CD8-positive, alpha-beta memory T cell (primary cell): ENCODE measurements around the gene OR10A2. TPM values are rescaled to one million over a fixed set of nuclear protein-coding genes. Genes with fewer than 3 reads are reported as not detected.

Experiments used
- CTCF ChIA-PET: fragments of 350-600 bp; sonication (Branson Sonifier 250); formaldehyde crosslinking; loops from one replicate; lab custom pipeline; 2021; ENCODE audit warnings: antibody characterized with exemption; lab: Charles Lee
- POLR2A ChIA-PET: fragments of 350-600 bp; sonication (Branson Sonifier 250); formaldehyde crosslinking; loops from one replicate; lab custom pipeline; 2021; ENCODE audit warnings: antibody characterized with exemption; lab: Charles Lee
- DNase-seq, 5 donors: peaks; one replicate each; pipeline versions ENCODE4 v3.0.0 to v3.0.0-alpha.2; 2020 to 2022; ENCODE audit warnings: mixed read lengths in 1 of 5
- H3K27ac ChIP-seq: one replicate; pipeline ENCODE4 v1.7.0; 2013; ENCODE audit warnings: low read depth, mild to moderate bottlenecking, low read length, moderate library complexity
- H3K27me3 ChIP-seq: 2 replicates; pipeline ENCODE4 v1.7.0; 2013; ENCODE audit warnings: low read length, mild to moderate bottlenecking; ENCODE audit not compliant: insufficient read depth, poor library complexity, severe bottlenecking
- H3K36me3 ChIP-seq: 2 replicates; pipeline ENCODE4 v1.7.0; 2013; ENCODE audit warnings: mild to moderate bottlenecking, low read length, moderate library complexity; ENCODE audit not compliant: insufficient read depth
- H3K4me1 ChIP-seq: 2 replicates; pipeline ENCODE4 v1.7.0; 2013; ENCODE audit warnings: mild to moderate bottlenecking, low read length, moderate library complexity; ENCODE audit not compliant: insufficient read depth
- H3K4me3 ChIP-seq: 2 replicates; pipeline ENCODE4 v1.7.0; 2013; ENCODE audit warnings: mild to moderate bottlenecking, low read length
- H3K9me3 ChIP-seq: 2 replicates; pipeline ENCODE4 v1.7.0; 2013; ENCODE audit warnings: mild to moderate bottlenecking, low read length
- H3K27ac Mint-ChIP-seq, 8 donors: one replicate each; pipeline ENCODE4 v1.8.0; 2020 to 2021; ENCODE audit warnings: mixed read lengths in 8 of 8, mild to moderate bottlenecking in 6 of 8, inconsistent platforms in 3 of 8, moderate library complexity in 3 of 8
- H3K27me3 Mint-ChIP-seq, 2 donors: one replicate each; pipeline ENCODE4 v1.8.0; 2020 to 2021; ENCODE audit warnings: mixed read lengths in 2 of 2, mild to moderate bottlenecking in 1 of 2, moderate library complexity in 1 of 2
- H3K36me3 Mint-ChIP-seq, 3 donors: one replicate each; pipeline ENCODE4 v1.8.0; 2020 to 2021; ENCODE audit warnings: mixed read lengths in 3 of 3, inconsistent platforms in 1 of 3, mild to moderate bottlenecking in 1 of 3
- H3K4me1 Mint-ChIP-seq, 3 donors: one replicate each; pipeline ENCODE4 v1.8.0; 2020 to 2021; ENCODE audit warnings: mixed read lengths in 3 of 3, inconsistent platforms in 1 of 3, mild to moderate bottlenecking in 1 of 3
- H3K4me3 Mint-ChIP-seq, 7 donors: one replicate each; pipeline ENCODE4 v1.8.0; 2020 to 2021; ENCODE audit warnings: mixed read lengths in 7 of 7, mild to moderate bottlenecking in 6 of 7, moderate library complexity in 4 of 7, inconsistent platforms in 2 of 7
- H3K9me3 Mint-ChIP-seq, 5 donors: one replicate each; pipeline ENCODE4 v1.8.0; 2020 to 2022; ENCODE audit warnings: mixed read lengths in 5 of 5, mild to moderate bottlenecking in 3 of 5, moderate library complexity in 2 of 5, inconsistent platforms in 1 of 5
- polyA plus RNA-seq: library from polyadenylated mRNA; unstranded; fragments of 300-500 nt; fragmentation: Illumina TruSeq; gene quantifications from one replicate; pipeline ENCODE4 v1.2.3, GENCODE V29; 2021
- total RNA-seq, 2 experiments: library from RNA; stranded (reverse); gene quantifications; one replicate each; pipeline ENCODE4 v1.2.3, GENCODE V29; 2021

The OR10A2 gene
- total RNA-seq (not detected), polyA plus RNA-seq (not detected)

- DNase-seq = no peak
- ChIA-PET CTCF (no interaction called here), POLR2A (no interaction called here)
- no peaks in the 10 kb centered on the region for H3K4me1 ChIP-seq
- H3K9me3 ChIP-seq = no peaks in the 10 kb centered on the region
- H3K27me3 ChIP-seq = no peaks in the 10 kb centered on the region
- no peaks in the 10 kb centered on the region for H3K36me3 Mint-ChIP-seq
- H3K4me1 Mint-ChIP-seq = no peaks in the 10 kb centered on the region
- peaks cover 7 to 22% of the 10 kb centered on the region in 2 donors for H3K27me3 Mint-ChIP-seq
- H3K9me3 Mint-ChIP-seq = peaks cover 2 to 6% (median 3%) of the 10 kb centered on the region in 5 donors
- no peak within 1 kb of the TSS for H3K27ac Mint-ChIP-seq
- no peak within 1 kb of the TSS for H3K4me3 ChIP-seq
- no peak within 1 kb of the TSS for H3K4me3 Mint-ChIP-seq
- H3K27ac ChIP-seq = no peak within 1 kb of the TSS
- H3K36me3 ChIP-seq = no peaks in the 10 kb centered on the region
These were observed at the start of gene OR10A2 for GRCh38 chr11:6862961-6863360. Gene OR10A2, plus strand, starts transcription at chr11:6863057. Its CDS starts 6,698 bp downstream, at chr11:6869755.

DNA sequence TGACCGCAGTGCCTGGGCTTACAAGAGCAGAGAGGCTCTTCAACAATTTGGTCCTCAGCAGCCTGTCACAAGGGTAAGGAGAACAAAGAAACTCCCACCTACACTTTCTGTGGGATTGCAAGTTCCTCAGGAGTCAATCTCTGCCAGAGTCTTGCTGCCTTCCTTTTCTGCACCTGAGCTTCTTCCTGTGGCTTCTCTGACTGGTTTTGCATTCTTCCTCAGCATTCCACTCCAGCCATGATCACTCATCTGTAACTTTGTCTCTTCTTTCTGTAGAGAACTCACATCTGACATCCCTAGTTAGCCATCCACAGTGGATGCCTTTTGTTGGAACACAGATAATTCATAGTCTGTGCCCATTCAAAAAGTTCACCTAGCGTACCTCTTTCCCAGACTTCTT, 49.2 kb upstream of the OR10A2 start:
- H3K4me1 Mint-ChIP-seq = peaks cover 0 to 3% (median 0%) of the 10 kb centered on the region in 3 donors
- no peaks in the 10 kb centered on the region for H3K36me3 Mint-ChIP-seq
- Histone ChIP-seq H3K9me3 (no peaks in the 10 kb centered on the region), H3K27me3 (peaks cover 3% of the 10 kb centered on the region), H3K4me3 (no peak overlapping the region), H3K36me3 (no peaks in the 10 kb centered on the region), H3K4me1 (no peaks in the 10 kb centered on the region), H3K27ac (no peak overlapping the region)
- peaks cover 0 to 3% (median 0%) of the 10 kb centered on the region in 5 donors for H3K9me3 Mint-ChIP-seq
- H3K4me3 Mint-ChIP-seq = no peak overlapping the region
- CTCF ChIA-PET = interaction anchor here (1.6 kb wide), 1 partner anchor 30 kb away, joined by 5 read pairs; no protein-coding TSS in a partner anchor
- no peak for DNase-seq
- POLR2A ChIA-PET = no interaction called here
- no peak overlapping the region for H3K27ac Mint-ChIP-seq
- peaks cover 16 to 49% of the 10 kb centered on the region in 2 donors for H3K27me3 Mint-ChIP-seq

DNA sequence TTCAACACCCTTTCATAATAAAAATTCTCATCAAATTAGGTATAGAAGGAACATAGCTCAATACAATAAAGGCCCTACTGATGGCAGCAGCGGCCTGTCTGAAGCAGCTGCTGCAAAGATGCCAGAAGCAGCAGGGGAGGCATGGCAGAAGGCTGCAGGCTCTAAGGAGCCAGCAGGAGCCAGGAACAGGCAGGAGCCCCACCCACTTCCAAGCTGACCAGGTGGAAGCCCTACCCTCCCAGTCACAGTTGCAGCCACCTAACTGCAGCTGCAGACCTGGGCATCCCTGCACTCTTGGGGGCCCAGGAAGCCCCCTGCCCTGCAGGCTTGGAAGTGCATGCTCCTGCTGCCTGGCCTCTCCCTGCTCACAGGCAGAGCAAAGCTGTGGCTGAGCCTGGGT, 45.2 kb upstream of the OR10A2 start:
- Mint-ChIP-seq H3K4me1 (no peaks in the 10 kb centered on the region), H3K4me3 (no peak overlapping the region), H3K27ac (no peak overlapping the region), H3K27me3 (peaks cover 14 to 45% of the 10 kb centered on the region in 2 donors), H3K36me3 (no peaks in the 10 kb centered on the region), H3K9me3 (peaks cover 0 to 9% (median 2%) of the 10 kb centered on the region in 5 donors)
- CTCF ChIA-PET = no interaction called here
- Histone ChIP-seq H3K36me3 (no peaks in the 10 kb centered on the region), H3K4me1 (no peaks in the 10 kb centered on the region), H3K4me3 (no peak overlapping the region), H3K27me3 (peaks cover 2% of the 10 kb centered on the region), H3K27ac (no peak overlapping the region), H3K9me3 (no peaks in the 10 kb centered on the region)
- no peak for DNase-seq
- POLR2A ChIA-PET = no interaction called here

GRCh38 chr11:6818967-6819366, 43.9 kb upstream of the OR10A2 start:
- no peaks in the 10 kb centered on the region for H3K9me3 ChIP-seq
- Mint-ChIP-seq H3K27me3 (peaks cover 15 to 39% of the 10 kb centered on the region in 2 donors), H3K36me3 (no peaks in the 10 kb centered on the region), H3K4me3 (no peak overlapping the region), H3K4me1 (no peaks in the 10 kb centered on the region), H3K9me3 (peaks cover 0 to 9% (median 2%) of the 10 kb centered on the region in 5 donors), H3K27ac (no peak overlapping the region)
- ChIA-PET POLR2A (no interaction called here), CTCF (no interaction called here)
- H3K36me3 ChIP-seq = no peaks in the 10 kb centered on the region
- no peak for DNase-seq
- no peak overlapping the region for H3K27ac ChIP-seq
- H3K27me3 ChIP-seq = no peaks in the 10 kb centered on the region
- H3K4me3 ChIP-seq = no peak overlapping the region
- H3K4me1 ChIP-seq = no peaks in the 10 kb centered on the region

DNA sequence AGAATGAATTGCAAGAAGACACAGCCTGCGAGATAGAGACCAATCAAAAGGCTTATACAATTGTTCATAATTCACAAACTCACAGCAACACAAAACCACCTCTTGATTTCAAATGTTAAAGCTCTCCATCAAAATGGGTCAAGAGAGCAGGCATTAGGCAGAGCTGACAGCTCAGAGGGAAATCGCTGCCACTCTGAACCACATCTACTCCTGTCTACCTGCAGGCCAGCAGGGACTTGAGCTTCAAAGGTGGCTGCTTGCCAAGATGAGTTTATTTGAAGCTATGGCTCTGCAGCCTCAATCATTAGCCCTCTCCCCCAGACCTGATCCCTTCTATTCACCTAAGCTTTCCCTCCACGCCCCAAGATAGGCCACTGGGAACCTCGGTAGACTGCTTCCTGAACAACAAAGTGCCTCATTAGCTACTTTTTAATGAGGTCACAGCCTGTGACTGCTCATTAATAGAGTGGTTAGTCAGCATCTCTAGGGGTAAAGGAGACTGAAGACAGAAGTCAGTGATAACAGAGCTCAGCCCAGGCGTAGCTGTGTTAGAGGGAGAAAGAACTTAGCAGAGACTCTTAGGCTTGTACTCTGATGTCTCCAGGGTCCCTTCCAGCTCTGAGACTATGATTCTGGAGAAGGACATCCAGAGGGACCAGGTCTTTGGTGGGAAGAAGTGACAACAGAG, 38.6 kb upstream of the OR10A2 start:
- H3K4me3 ChIP-seq = no peak overlapping the region
- POLR2A ChIA-PET = no interaction called here
- peaks cover 9 to 27% of the 10 kb centered on the region in 2 donors for H3K27me3 Mint-ChIP-seq

DNA sequence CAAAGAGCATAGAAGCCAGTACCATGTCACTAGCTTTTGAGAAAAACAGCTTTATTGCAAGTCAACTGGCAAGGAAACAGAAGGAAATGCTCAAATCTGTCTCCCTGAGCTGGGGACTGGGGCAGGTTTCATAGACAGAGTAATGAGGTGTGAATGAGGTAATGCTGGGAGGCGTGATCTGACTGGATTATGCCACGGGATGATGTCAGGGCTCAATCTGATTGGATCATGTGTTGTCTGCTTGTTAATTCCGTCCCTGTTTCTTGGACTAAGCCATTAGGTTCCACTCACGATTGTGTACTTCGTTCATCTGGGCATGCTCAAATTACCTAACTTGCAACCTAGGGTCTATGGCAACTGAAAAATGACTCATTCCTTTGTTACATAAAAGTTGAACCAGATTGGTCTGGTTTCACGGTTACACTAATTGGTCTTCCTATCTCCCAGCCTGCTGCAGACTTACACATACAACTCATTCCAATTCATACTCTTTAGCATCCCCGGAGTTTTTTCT, 37.6 kb upstream of the OR10A2 start:
- H3K4me1 Mint-ChIP-seq = no peaks in the 10 kb centered on the region
- H3K36me3 ChIP-seq = no peaks in the 10 kb centered on the region
- H3K4me1 ChIP-seq = no peaks in the 10 kb centered on the region
- CTCF ChIA-PET = interaction anchor here (2.0 kb wide), 1 partner anchor 13 kb away, joined by 14 read pairs; no protein-coding TSS in a partner anchor
- H3K4me3 ChIP-seq = no peak overlapping the region
- H3K9me3 Mint-ChIP-seq = peaks cover 0 to 4% (median 0%) of the 10 kb centered on the region in 5 donors
- H3K9me3 ChIP-seq = no peaks in the 10 kb centered on the region
- no peak for DNase-seq
- POLR2A ChIA-PET = no interaction called here
- no peak overlapping the region for H3K27ac Mint-ChIP-seq
- H3K27ac ChIP-seq = no peak overlapping the region
- H3K27me3 ChIP-seq = no peaks in the 10 kb centered on the region
- H3K4me3 Mint-ChIP-seq = no peak overlapping the region
- H3K27me3 Mint-ChIP-seq = peaks cover 9 to 24% of the 10 kb centered on the region in 2 donors
- no peaks in the 10 kb centered on the region for H3K36me3 Mint-ChIP-seq

More for the DNA sequence above, 38.6 kb upstream of the OR10A2 start:
- no peaks in the 10 kb centered on the region for H3K36me3 ChIP-seq
- H3K27me3 ChIP-seq = no peaks in the 10 kb centered on the region
- H3K4me1 Mint-ChIP-seq = no peaks in the 10 kb centered on the region
- H3K4me3 Mint-ChIP-seq = no peak overlapping the region
- no peak for DNase-seq
- H3K36me3 Mint-ChIP-seq = no peaks in the 10 kb centered on the region
- H3K9me3 Mint-ChIP-seq = peaks cover 0 to 9% (median 2%) of the 10 kb centered on the region in 5 donors
- H3K4me1 ChIP-seq = no peaks in the 10 kb centered on the region
- no peak overlapping the region for H3K27ac ChIP-seq
- no peak overlapping the region for H3K27ac Mint-ChIP-seq
- H3K9me3 ChIP-seq = no peaks in the 10 kb centered on the region
- CTCF ChIA-PET = interaction anchor here (2.0 kb wide), 1 partner anchor 12 kb away, joined by 14 read pairs; no protein-coding TSS in a partner anchor

- H3K4me3 ChIP-seq = no peak overlapping the region
- H3K9me3 Mint-ChIP-seq = no peaks in the 10 kb centered on the region
- no peaks in the 10 kb centered on the region for H3K36me3 ChIP-seq
- H3K4me3 Mint-ChIP-seq = no peak overlapping the region
- no peaks in the 10 kb centered on the region for H3K4me1 Mint-ChIP-seq
- H3K27ac Mint-ChIP-seq = no peak overlapping the region
- H3K4me1 ChIP-seq = no peaks in the 10 kb centered on the region
- no peaks in the 10 kb centered on the region for H3K9me3 ChIP-seq
- no peaks in the 10 kb centered on the region for H3K36me3 Mint-ChIP-seq
- DNase-seq = no peak
- no peak overlapping the region for H3K27ac ChIP-seq
- POLR2A ChIA-PET = no interaction called here
- H3K27me3 ChIP-seq = no peaks in the 10 kb centered on the region
- CTCF ChIA-PET = no interaction called here
- H3K27me3 Mint-ChIP-seq = peaks cover 7 to 23% of the 10 kb centered on the region in 2 donors
These were observed 34.8 kb upstream of the OR10A2 start for GRCh38 chr11:6828103-6828502.

DNA sequence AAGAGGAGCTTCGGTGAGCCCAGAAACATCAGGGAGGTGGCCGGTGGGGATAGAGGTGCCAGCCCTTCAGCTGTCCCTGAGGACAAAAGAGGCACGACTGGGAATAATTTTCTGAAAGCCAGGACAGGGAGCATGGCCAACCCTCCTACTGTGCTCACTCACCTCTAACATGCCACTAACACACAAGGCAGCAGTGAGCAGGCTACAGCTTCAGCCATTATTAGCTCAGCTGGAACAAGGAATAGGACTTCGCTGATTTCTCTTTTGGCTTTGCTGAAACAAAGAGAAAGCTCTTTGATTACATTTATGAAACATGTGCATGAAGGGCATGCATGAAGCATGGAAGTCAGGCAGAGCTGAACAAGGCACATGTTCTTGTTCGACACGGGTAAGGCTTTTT, 29.5 kb upstream of the OR10A2 start:
- H3K36me3 Mint-ChIP-seq = no peaks in the 10 kb centered on the region
- no peak overlapping the region for H3K27ac Mint-ChIP-seq
- no peaks in the 10 kb centered on the region for H3K4me1 Mint-ChIP-seq
- Histone ChIP-seq H3K9me3 (no peaks in the 10 kb centered on the region), H3K27ac (no peak overlapping the region), H3K36me3 (no peaks in the 10 kb centered on the region), H3K4me3 (no peak overlapping the region), H3K4me1 (no peaks in the 10 kb centered on the region), H3K27me3 (no peaks in the 10 kb centered on the region)
- ChIA-PET CTCF (no interaction called here), POLR2A (no interaction called here)
- no peaks in the 10 kb centered on the region for H3K9me3 Mint-ChIP-seq
- DNase-seq = no peak
- no peak overlapping the region for H3K4me3 Mint-ChIP-seq
- H3K27me3 Mint-ChIP-seq = peaks cover 5 to 19% of the 10 kb centered on the region in 2 donors
